GM12801 (cell line): ENCODE data around the gene ABRAXAS1.

ENCODE experiments used
- TF ChIP-seq, protein P1 (sequence below): IDR thresholded peaks from one replicate; pipeline ENCODE4 v1.5.1; 2011; ENCODE audit warnings: control low read depth; ENCODE audit not compliant: insufficient read length; ENCODE audit errors: extremely low read depth

ABRAXAS1 gene

DNA sequence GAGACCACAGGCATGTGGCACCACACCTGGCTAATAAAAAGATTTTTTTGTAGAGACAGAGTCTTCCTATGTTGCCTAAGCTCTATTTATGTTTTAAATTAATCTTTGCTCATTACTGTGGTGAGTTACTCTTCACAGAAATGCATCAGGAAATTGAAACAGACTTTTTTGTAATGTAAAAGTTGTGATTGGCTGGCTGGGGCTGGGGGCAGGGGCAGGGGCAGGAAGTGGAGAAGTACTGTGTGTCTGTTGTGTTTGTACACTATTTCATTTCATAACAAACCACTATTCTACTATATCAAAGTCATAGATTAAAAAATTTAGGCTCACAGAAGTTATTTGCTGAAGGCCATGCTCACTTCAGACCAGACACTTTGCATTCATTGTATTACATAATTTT is 19.1 kb upstream of the ABRAXAS1 start:
- TF ChIP-seq, protein P1, sequence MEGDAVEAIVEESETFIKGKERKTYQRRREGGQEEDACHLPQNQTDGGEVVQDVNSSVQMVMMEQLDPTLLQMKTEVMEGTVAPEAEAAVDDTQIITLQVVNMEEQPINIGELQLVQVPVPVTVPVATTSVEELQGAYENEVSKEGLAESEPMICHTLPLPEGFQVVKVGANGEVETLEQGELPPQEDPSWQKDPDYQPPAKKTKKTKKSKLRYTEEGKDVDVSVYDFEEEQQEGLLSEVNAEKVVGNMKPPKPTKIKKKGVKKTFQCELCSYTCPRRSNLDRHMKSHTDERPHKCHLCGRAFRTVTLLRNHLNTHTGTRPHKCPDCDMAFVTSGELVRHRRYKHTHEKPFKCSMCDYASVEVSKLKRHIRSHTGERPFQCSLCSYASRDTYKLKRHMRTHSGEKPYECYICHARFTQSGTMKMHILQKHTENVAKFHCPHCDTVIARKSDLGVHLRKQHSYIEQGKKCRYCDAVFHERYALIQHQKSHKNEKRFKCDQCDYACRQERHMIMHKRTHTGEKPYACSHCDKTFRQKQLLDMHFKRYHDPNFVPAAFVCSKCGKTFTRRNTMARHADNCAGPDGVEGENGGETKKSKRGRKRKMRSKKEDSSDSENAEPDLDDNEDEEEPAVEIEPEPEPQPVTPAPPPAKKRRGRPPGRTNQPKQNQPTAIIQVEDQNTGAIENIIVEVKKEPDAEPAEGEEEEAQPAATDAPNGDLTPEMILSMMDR: no peak

DNA sequence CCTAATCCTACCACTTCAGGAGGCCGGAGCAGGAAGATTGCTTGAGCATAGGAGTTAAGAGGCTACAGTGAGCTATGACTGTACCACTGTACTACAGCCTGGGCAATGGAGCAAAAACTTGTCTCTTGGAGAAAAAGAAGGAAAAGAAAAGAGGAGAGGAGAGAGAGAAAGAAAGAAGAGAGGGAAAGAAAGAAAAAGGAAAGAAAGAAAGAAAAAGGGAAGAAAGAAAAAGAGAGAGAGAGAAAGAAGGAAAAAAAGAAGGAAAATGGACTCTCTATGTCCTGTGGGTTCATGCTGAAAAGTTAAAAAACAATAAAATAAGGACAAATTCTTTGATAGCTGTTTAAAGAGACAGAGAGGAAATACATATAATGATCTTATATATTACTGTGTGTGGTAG is 13.3 kb upstream of the ABRAXAS1 start:
- TF ChIP-seq, protein P1: no peak

DNA sequence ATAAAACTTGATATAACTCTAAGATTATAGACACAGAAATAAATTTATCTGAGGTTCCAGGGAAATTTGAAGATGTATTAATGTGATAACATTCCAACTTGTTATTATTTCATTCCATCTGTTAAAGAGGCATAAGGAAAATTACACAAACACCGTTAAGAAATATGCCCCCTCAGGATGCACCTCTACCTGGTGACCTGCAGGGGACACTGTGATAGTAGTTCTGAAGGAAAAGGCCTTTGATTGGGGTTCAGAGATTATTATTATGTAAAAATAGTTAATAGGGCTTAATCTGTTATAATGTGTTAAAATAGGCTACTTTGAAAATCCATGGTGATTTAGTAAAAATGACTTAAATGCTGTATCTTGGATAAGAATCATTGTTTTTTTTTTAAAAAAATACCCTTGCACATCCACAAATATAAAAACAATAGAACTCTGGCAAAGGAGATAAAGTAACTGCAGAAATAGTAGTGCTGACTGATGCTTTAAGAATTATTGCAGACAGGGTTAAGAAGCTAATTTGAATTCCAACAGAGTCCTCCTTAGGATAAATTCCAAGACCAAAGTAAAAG is 6.1 kb upstream of the ABRAXAS1 start:
- TF ChIP-seq, protein P1: no peak

DNA sequence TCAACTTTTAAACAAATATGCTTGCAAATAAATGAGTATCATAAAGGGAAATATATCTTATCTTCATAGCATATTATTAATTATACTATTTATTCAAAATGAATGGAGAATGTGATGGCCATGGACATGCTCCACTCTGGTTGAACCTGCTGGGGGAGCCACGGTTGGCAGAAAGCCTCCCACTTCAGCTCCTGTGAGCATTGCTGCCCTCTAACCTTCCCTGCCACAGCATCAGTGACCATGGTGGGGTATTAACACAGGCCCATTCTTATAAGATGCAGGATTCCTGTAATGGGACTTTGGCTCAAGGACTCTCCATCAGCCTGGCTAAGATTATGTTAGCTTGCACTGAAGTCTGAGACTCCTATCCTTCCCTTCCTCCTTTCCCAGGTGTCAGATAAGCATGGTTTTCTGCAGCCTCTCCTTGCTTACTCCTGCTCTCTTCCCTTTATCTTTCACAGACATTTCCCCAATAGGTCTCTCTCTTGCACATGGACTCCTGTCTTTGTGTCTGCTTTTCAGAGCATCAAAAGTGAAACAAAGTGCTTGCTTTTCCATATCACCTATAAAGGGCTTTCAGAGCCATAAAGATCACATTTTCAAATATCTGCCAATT is 4.9 kb upstream of the ABRAXAS1 start:
- TF ChIP-seq, protein P1: no peak

DNA sequence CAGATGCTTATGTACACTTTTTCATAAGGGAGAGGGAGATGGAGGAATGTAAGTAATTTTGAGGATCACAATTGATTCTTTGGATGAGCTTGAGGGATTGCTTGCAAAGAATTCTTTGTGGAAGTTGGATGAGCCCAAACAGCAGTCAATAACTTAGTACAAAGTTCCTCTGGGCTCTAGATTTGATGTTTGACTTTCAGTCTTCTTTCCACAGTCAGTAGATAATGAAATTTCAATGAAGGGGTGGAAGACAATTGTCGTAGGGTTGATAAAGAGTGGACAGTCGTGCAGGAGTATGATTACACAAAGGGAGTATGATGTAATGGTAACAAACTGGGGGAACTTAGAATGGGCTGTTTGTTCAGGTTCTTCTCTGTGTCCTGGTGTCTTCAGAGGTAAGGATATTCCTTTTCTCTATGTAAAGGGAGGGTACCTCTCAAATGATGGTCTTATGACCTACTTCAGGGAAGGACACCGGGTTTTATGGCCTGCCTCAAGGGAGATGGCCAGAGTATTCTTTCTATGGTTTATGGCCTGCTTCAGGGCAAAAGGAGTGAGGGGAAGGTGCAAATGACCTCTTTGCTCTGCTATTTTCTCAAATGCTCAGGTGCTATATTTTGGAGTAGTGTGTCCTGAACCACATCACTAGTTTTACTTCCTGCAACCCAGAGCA is 1.7 kb upstream of the ABRAXAS1 start:
- TF ChIP-seq, protein P1: no peak

DNA sequence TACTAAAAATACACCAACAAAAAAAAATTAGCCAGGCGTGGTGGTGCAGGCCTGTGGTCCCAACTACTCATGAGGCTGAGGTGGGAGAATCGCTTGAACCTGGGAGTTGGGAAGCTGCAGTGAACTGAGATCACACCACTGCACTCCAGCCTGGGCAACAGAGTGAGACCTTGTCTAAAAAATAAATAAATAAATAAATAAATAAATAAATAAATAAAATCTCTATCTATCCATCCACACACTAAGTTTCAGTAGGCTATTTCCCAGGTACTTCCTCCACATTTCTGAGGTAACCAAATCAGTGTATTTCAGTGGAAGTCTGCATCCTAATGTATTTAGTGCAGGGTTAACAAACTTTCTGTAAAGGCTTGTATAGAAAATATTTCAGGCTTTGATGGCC is 10.9 kb downstream of the ABRAXAS1 start:
- TF ChIP-seq, protein P1: no peak

DNA sequence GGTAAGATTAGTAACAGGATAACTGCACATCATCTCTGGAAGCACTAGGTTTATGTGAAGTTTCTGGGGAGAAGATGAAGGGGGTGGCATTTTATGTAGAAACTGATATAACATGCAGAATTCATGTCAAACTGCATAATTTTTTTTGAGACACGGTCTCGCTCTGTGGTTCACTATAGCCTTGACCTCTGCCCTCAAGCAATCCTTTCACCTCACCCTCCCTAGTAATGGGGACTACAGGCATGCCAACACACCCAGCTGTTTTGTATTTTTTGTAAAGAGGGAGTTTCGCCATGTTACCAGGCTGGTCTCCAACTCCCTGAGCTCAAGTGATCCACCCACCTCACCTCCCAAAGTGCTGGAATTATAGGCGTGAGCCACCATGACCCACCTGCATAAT is 11.5 kb downstream of the ABRAXAS1 start:
- TF ChIP-seq, protein P1: no peak
